ENCODE data around the gene CCDC13.

CCDC13 gene

GRCh38 chr3:42800251-42800650, 27.2 kb upstream of the CCDC13 start:
- ATAC-seq = no peak
- TF ChIP-seq CREB5 (CRISPR knock-in tag; IDR thresholded peaks at IDR 0.05; ENCODE audit: low read depth) (no peak), ZNF8 (CRISPR knock-in tag; IDR thresholded peaks at IDR 0.05) (no peak), TOX (CRISPR knock-in tag; IDR thresholded peaks at IDR 0.05; ENCODE audit: borderline replicate concordance) (no peak), SNAI2 (CRISPR knock-in tag; IDR thresholded peaks at IDR 0.05) (no peak), ZC3H10 (CRISPR knock-in tag; IDR thresholded peaks at IDR 0.05) (no peak), ESRRG (CRISPR knock-in tag; IDR thresholded peaks at IDR 0.05) (no peak), ZNF70 (CRISPR knock-in tag; IDR thresholded peaks at IDR 0.05) (no peak), RARB (CRISPR knock-in tag; IDR thresholded peaks at IDR 0.05) (no peak), ISL1 (CRISPR knock-in tag; IDR thresholded peaks at IDR 0.05) (no peak), OSR1 (CRISPR knock-in tag; IDR thresholded peaks at IDR 0.05) (no peak), TCF4 (CRISPR knock-in tag; IDR thresholded peaks at IDR 0.05; ENCODE audit: borderline replicate concordance) (no peak)

- ATAC-seq = no peak
- TF ChIP-seq SNAI2 (CRISPR knock-in tag; IDR thresholded peaks at IDR 0.05) (no peak), CSDC2 (CRISPR knock-in tag; IDR thresholded peaks at IDR 0.05) (no peak), TOX (CRISPR knock-in tag; IDR thresholded peaks at IDR 0.05; ENCODE audit: borderline replicate concordance) (no peak), PATZ1 (CRISPR knock-in tag; IDR thresholded peaks at IDR 0.05; ENCODE audit: borderline replicate concordance) (no peak), ZFP30 (CRISPR knock-in tag; IDR thresholded peaks at IDR 0.05) (no peak), RARB (CRISPR knock-in tag; IDR thresholded peaks at IDR 0.05) (no peak), TCF4 (CRISPR knock-in tag; IDR thresholded peaks at IDR 0.05; ENCODE audit: borderline replicate concordance) (no peak), BACH2 (CRISPR knock-in tag; IDR thresholded peaks at IDR 0.05; ENCODE audit: borderline replicate concordance) (no peak), CREB5 (CRISPR knock-in tag; IDR thresholded peaks at IDR 0.05; ENCODE audit: low read depth) (no peak), ZC3H10 (CRISPR knock-in tag; IDR thresholded peaks at IDR 0.05) (no peak), ARNTL (CRISPR knock-in tag; IDR thresholded peaks at IDR 0.05; ENCODE audit: borderline replicate concordance, low read depth) (no peak), ZNF8 (CRISPR knock-in tag; IDR thresholded peaks at IDR 0.05) (no peak), OSR1 (CRISPR knock-in tag; IDR thresholded peaks at IDR 0.05) (no peak), ZNF70 (CRISPR knock-in tag; IDR thresholded peaks at IDR 0.05) (no peak), ESRRG (CRISPR knock-in tag; IDR thresholded peaks at IDR 0.05) (no peak), ZNF565 (CRISPR knock-in tag; conservative IDR thresholded peaks at IDR 0.05; ENCODE audit: low read depth) (no peak), GLIS3 (CRISPR knock-in tag; IDR thresholded peaks at IDR 0.05) (no peak)
- TF ChIP-seq, protein P1, sequence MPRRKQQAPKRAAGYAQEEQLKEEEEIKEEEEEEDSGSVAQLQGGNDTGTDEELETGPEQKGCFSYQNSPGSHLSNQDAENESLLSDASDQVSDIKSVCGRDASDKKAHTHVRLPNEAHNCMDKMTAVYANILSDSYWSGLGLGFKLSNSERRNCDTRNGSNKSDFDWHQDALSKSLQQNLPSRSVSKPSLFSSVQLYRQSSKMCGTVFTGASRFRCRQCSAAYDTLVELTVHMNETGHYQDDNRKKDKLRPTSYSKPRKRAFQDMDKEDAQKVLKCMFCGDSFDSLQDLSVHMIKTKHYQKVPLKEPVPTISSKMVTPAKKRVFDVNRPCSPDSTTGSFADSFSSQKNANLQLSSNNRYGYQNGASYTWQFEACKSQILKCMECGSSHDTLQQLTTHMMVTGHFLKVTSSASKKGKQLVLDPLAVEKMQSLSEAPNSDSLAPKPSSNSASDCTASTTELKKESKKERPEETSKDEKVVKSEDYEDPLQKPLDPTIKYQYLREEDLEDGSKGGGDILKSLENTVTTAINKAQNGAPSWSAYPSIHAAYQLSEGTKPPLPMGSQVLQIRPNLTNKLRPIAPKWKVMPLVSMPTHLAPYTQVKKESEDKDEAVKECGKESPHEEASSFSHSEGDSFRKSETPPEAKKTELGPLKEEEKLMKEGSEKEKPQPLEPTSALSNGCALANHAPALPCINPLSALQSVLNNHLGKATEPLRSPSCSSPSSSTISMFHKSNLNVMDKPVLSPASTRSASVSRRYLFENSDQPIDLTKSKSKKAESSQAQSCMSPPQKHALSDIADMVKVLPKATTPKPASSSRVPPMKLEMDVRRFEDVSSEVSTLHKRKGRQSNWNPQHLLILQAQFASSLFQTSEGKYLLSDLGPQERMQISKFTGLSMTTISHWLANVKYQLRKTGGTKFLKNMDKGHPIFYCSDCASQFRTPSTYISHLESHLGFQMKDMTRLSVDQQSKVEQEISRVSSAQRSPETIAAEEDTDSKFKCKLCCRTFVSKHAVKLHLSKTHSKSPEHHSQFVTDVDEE (CRISPR knock-in tag; IDR thresholded peaks at IDR 0.05) = no peak
- TF ChIP-seq, protein P2, sequence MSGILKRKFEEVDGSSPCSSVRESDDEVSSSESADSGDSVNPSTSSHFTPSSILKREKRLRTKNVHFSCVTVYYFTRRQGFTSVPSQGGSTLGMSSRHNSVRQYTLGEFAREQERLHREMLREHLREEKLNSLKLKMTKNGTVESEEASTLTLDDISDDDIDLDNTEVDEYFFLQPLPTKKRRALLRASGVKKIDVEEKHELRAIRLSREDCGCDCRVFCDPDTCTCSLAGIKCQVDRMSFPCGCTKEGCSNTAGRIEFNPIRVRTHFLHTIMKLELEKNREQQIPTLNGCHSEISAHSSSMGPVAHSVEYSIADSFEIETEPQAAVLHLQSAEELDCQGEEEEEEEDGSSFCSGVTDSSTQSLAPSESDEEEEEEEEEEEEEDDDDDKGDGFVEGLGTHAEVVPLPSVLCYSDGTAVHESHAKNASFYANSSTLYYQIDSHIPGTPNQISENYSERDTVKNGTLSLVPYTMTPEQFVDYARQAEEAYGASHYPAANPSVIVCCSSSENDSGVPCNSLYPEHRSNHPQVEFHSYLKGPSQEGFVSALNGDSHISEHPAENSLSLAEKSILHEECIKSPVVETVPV (CRISPR knock-in tag; IDR thresholded peaks at IDR 0.05) = no peak
These were observed 26.3 kb upstream of the CCDC13 start for GRCh38 chr3:42799376-42799775.

- TF ChIP-seq CSDC2 (CRISPR knock-in tag; IDR thresholded peaks at IDR 0.05) = no peak
- no peak for TF ChIP-seq ZNF70 (CRISPR knock-in tag; IDR thresholded peaks at IDR 0.05)
- TF ChIP-seq GLIS3 (CRISPR knock-in tag; IDR thresholded peaks at IDR 0.05) = no peak
- TF ChIP-seq CREB5 (CRISPR knock-in tag; IDR thresholded peaks at IDR 0.05; ENCODE audit: low read depth) = no peak
- ATAC-seq = no peak
These were observed 23.4 kb upstream of the CCDC13 start for GRCh38 chr3:42796332-42796885.
